GM12878 (cell line): Measurements from ENCODE around the gene ZP4. TPM values are rescaled to one million over a fixed set of nuclear protein-coding genes. Genes with fewer than 3 reads are reported as not detected.

ENCODE experiments used
- ATAC-seq: fragments of 200-7000 bp; cut with Tn5 transposase; 3 replicates; pipeline ENCODE4 v1.9.1; 2020; ENCODE audit warnings: mild to moderate bottlenecking, moderate library complexity
- BruUV-seq: library from RNA; stranded (reverse); fragments of 400-500 nt; replicated peaks from 2 replicates; lab custom pipeline; 2021; lab: Mats Ljungman, UMichigan
- CTCF ChIA-PET: fragments of 300-600 bp; sonication (Branson Sonifier 250); formaldehyde crosslinking; extraction: SDS; loops from one replicate; lab custom pipeline; 2021; ENCODE audit warnings: inconsistent platforms; lab: Yijun Ruan, JAX
- POLR2A ChIA-PET: fragments of 350-600 bp; formaldehyde crosslinking; extraction: SDS; loops from one replicate; lab custom pipeline; 2021; ENCODE audit warnings: inconsistent platforms; lab: Charles Lee
- RAD21 ChIA-PET: fragments of 300-600 bp; sonication (Branson Sonifier 250); formaldehyde crosslinking; loops from one replicate; lab custom pipeline; 2023; ENCODE audit warnings: antibody characterized with exemption; ENCODE audit not compliant: unreplicated experiment; lab: Charles Lee
- SMC1A ChIA-PET: fragments of 300-600 bp; sonication (Branson Sonifier 250); formaldehyde crosslinking; loops from one replicate; lab custom pipeline; 2023; ENCODE audit not compliant: unreplicated experiment, uncharacterized antibody; lab: Charles Lee
- DNase-seq: peaks from one replicate; pipeline ENCODE4 v3.0.0-alpha.2; 2011; ENCODE audit warnings: low read depth, low spot score
- FAIRE-seq: peaks from 3 replicates; lab custom pipeline; 2011; peaks lifted over from hg19 to GRCh38; lab: Jason Lieb, UNC
- H2AFZ ChIP-seq: 2 replicates; pipeline ENCODE4 v1.6.0; 2011; ENCODE audit warnings: low read depth, low read length, control low read depth; ENCODE audit not compliant: control insufficient read depth
- H3K27ac ChIP-seq: 2 replicates; pipeline ENCODE4 v1.5.1; 2011; ENCODE audit warnings: control low read depth; ENCODE audit not compliant: control insufficient read depth, insufficient read depth
- H3K27me3 ChIP-seq, 2 experiments: replicated peaks in 1 of 2; 2 replicates each; pipeline versions ENCODE4 v1.6.0 to v1.6.1; 2011; ENCODE audit warnings: low read length in 1 of 2; ENCODE audit not compliant: control insufficient read depth in 2 of 2, insufficient read depth in 2 of 2
- H3K36me3 ChIP-seq, 2 experiments: 2 replicates each; pipeline ENCODE4 v1.5.1; 2011; ENCODE audit warnings: low read length in 1 of 2; ENCODE audit not compliant: control insufficient read depth in 2 of 2, insufficient read depth in 2 of 2
- H3K4me1 ChIP-seq: 2 replicates; pipeline ENCODE4 v1.6.1; 2011; ENCODE audit warnings: mild to moderate bottlenecking, low read length, moderate library complexity, mixed read lengths; ENCODE audit not compliant: control insufficient read depth, insufficient read depth
- H3K4me2 ChIP-seq: 2 replicates; pipeline ENCODE4 v1.6.0; 2011; ENCODE audit warnings: control low read depth; ENCODE audit not compliant: control insufficient read depth, insufficient read depth
- H3K4me3 ChIP-seq: fragments of 200-600 bp; sonication (generic); 2 replicates; pipeline ENCODE4 v1.5.1; 2016
- H3K79me2 ChIP-seq: 2 replicates; pipeline ENCODE4 v1.6.0; 2011; ENCODE audit warnings: low read length; ENCODE audit not compliant: control insufficient read depth, insufficient read depth
- H3K9ac ChIP-seq: 2 replicates; pipeline ENCODE4 v1.8.0; 2011; ENCODE audit warnings: low read length, control low read depth, mixed read lengths; ENCODE audit not compliant: control insufficient read depth, insufficient read depth
- H3K9me3 ChIP-seq: replicated peaks from 3 replicates; pipeline ENCODE4 v1.5.1; 2011; ENCODE audit warnings: mild to moderate bottlenecking, low read length; ENCODE audit not compliant: control insufficient read depth, insufficient read depth
- H4K20me1 ChIP-seq: 2 replicates; pipeline ENCODE4 v1.6.0; 2011; ENCODE audit not compliant: control insufficient read depth, insufficient read depth
- CREM ChIP-seq: IDR thresholded peaks from 2 replicates; pipeline ENCODE4 v1.6.1; 2014; ENCODE audit warnings: antibody characterized with exemption, low read depth
- EED ChIP-seq: sonication (generic); IDR thresholded peaks from 2 replicates; pipeline ENCODE4 v1.6.1; 2016; ENCODE audit warnings: antibody characterized with exemption, low read depth
- EP300 ChIP-seq, 2 experiments: fragments of 150-350 bp in 1 of 2; IDR thresholded peaks; 2 replicates each; pipeline ENCODE4 v1.6.1; 2011 to 2012; ENCODE audit warnings: low read depth in 2 of 2, low read length in 2 of 2, borderline replicate concordance in 1 of 2, improper control_type of control experiment in 1 of 2, inconsistent platforms in 1 of 2; ENCODE audit not compliant: control insufficient read depth in 1 of 2
- FOS ChIP-seq: IDR thresholded peaks from 3 replicates; pipeline ENCODE4 v1.6.1; 2011; ENCODE audit warnings: borderline replicate concordance; ENCODE audit not compliant: insufficient read length; ENCODE audit errors: extremely low read depth
- IKZF2 ChIP-seq, 2 experiments: fragments of 450-650 bp; IDR thresholded peaks; 2 replicates each; pipeline ENCODE4 v1.6.1; 2017; ENCODE audit warnings: mild to moderate bottlenecking in 2 of 2, moderate library complexity in 2 of 2
- MEF2A ChIP-seq: IDR thresholded peaks from 2 replicates; pipeline ENCODE4 v1.6.1; 2011; ENCODE audit warnings: low read depth, mild to moderate bottlenecking, low read length, moderate library complexity; ENCODE audit not compliant: insufficient read depth
- MLLT1 ChIP-seq: fragments of 450-650 bp; IDR thresholded peaks from 2 replicates; pipeline ENCODE4 v1.6.1; 2016; ENCODE audit warnings: mild to moderate bottlenecking
- NRF1 ChIP-seq: conservative IDR thresholded peaks from 2 replicates; pipeline ENCODE4 v1.6.1; 2011; ENCODE audit warnings: mild to moderate bottlenecking, low read depth, low read length, improper control_type of control experiment
- PAX8 ChIP-seq: fragments of 450-650 bp; IDR thresholded peaks from 2 replicates; pipeline ENCODE4 v1.6.1; 2017; ENCODE audit warnings: mild to moderate bottlenecking, moderate library complexity
- PKNOX1 ChIP-seq: fragments of 450-650 bp; IDR thresholded peaks from 2 replicates; pipeline ENCODE4 v1.6.1; 2016; ENCODE audit warnings: mild to moderate bottlenecking
- RAD21 ChIP-seq: IDR thresholded peaks from 2 replicates; pipeline ENCODE4 v1.6.1; 2011; ENCODE audit warnings: mild to moderate bottlenecking, low read depth, low read length, moderate library complexity; ENCODE audit not compliant: insufficient read depth
- RAD51 ChIP-seq: fragments of 450-650 bp; IDR thresholded peaks from 2 replicates; pipeline ENCODE4 v1.6.1; 2016; ENCODE audit warnings: moderate library complexity, mild to moderate bottlenecking, inconsistent platforms
- SIN3A ChIP-seq: IDR thresholded peaks from 2 replicates; pipeline ENCODE4 v1.6.1; 2012; ENCODE audit warnings: low read depth, low read length, improper control_type of control experiment
- SMAD5 ChIP-seq: IDR thresholded peaks from 2 replicates; pipeline ENCODE4 v1.6.1; 2016; ENCODE audit warnings: antibody characterized with exemption, low read depth
- SUPT20H ChIP-seq: IDR thresholded peaks from 2 replicates; pipeline ENCODE4 v1.6.1; 2011; ENCODE audit warnings: low read depth, mild to moderate bottlenecking, low read length, moderate library complexity, borderline replicate concordance; ENCODE audit not compliant: control insufficient read depth
- ZBED1 ChIP-seq: IDR thresholded peaks from 2 replicates; pipeline ENCODE4 v1.6.1; 2016; ENCODE audit warnings: borderline replicate concordance
- WGBS: methylation state at CpG from one replicate; pipeline ENCODE4 v1.1.6; 2016; ENCODE audit warnings: low lambda C conversion rate; ENCODE audit not compliant: insufficient replicate concordance, insufficient coverage; ENCODE audit errors: missing lambda C conversion rate; 5-methylcytosine and 5-hydroxymethylcytosine counted together
- in situ Hi-C: fragments of 300-500 bp; cut with MboI; formaldehyde crosslinking; loops from 9 replicates; pipeline ENCODE4 v1.14.3; 2018; ENCODE audit warnings: mixed read lengths
- intact Hi-C: fragments of 100-400 bp; cut with micrococcal nuclease; formaldehyde crosslinking; loops from one replicate; pipeline ENCODE4 v1.14.2; 2022; ENCODE audit not compliant: unreplicated experiment
- polyA plus RNA-seq, 11 experiments: library from polyadenylated mRNA; depleted of rRNA in 4 of 11; unstranded in 6 of 11; stranded (reverse) in 5 of 11; fragments of >200 nt; fragmentation: Nextera tagmentation in 4 of 11; fragmentation: Illumina TruSeq in 1 of 11; extraction: Ambion mirVana in 4 of 11; extraction: Trizol in 1 of 11; gene quantifications; 1 replicate in 1 of 11; 2 replicates in 10 of 11; pipeline versions ENCODE4 v1.2.1 to v1.2.3, GENCODE V29; 2011 to 2016; ENCODE audit warnings: inconsistent platforms in 2 of 11, missing spikeins in 2 of 11, low read depth in 1 of 11
- total RNA-seq, 4 experiments: library from RNA; depleted of rRNA in 3 of 4; stranded (reverse); fragments of >200 nt in 3 of 4; fragmentation: Illumina TruSeq in 1 of 4; extraction: Trizol in 1 of 4; gene quantifications; 2 replicates each; pipeline versions ENCODE4 v1.2.1 to v1.2.3, GENCODE V29; 2013 to 2021

The ZP4 gene
- total and polyA plus RNA-seq, 10 of the 15 experiments (the other 5 are each of a cell fraction or from before 2014, with no cell fraction given): 0.23 TPM; not detected in 9

DNA sequence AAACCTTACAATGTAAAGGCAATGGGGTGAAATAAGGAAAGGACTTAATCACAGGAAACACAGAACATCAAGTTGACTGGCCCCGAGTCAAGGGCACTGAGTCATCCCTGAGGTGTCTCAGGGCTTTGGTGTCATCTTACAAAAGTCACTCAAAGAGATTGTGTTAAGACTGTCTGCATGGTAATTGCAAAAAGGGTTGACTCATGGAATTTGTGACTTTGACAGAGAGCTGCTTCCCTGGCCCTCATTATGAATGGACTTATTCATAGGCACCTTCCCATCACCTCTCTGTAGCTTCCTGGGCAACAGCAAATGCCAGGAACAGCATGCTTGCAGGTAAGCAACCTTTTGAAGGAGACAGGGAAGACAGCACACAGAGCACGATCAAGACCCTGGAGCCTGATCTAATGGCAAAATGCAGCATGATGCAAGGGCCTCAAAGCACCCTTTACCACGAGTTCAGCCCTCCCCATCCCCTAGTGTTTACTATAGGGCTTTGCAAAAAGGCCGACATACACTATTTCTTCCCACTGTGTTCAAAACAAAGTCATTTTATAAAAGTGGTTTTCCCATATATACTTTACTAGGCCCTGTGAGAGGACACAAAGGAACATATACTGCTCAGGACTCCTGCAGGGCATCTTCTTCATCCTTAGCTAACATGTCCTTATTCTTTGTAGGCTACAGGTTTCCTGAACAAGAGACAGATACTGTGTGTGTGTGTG, 17.1 kb downstream of the ZP4 start (continued):
- TF ChIP-seq SIN3A (no peak), PKNOX1 (no peak), MLLT1 (no peak), EP300 (IDR thresholded peaks at IDR 0.05; ENCODE audit: borderline replicate concordance in 1 of 2, control insufficient read depth in 1 of 2, low read depth in 2 of 2, low read length in 2 of 2) (no peak)
- TF ChIP-seq, all 136 proteins: peak for 0

DNA sequence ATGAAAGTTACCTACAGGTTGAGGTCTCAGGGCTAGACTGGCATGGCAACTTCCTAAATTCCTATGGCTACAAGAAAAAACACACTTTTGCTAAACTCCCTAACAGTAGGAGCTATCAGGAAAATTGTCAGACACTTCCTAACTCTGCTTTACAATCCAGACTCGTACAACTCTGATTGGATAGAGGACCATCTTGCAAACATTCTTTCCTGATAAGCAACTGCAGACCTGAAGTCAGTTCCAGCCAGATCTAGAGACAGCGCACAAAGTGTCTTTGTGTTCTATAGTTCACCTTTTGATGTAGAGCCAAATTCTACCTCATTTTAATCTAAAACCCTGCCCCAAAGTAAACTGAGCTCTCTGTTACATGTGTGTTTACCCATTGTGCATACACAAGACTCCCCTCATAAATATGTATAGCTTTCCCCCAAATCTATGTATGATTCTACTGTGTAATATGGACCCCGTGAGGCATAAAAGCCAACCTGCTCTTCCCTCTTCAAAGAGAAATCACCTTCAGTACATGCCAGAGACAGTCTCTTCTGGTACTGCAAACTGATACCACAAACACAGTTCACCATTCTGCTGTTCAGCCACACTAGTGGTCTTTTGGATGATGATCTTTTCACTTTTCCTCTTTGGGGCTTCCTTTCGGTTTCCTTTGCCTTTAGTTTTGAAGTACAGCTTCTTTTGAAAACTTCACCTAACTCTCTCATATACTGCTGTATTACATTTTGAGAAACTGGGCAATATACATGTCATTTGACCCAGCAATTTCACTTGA, 21.7 kb downstream of the ZP4 start:
- H3K79me2 ChIP-seq: no peaks in the 10 kb centered on the region
- no peaks in the 10 kb centered on the region for H3K4me1 ChIP-seq
- no peak overlapping the region for H3K9ac ChIP-seq
- ChIA-PET SMC1A (no interaction called here), RAD21 (interaction anchor here (0.6 kb wide), 1 partner anchor 611 kb away, joined by 3 read pairs; no protein-coding TSS in a partner anchor), POLR2A (no interaction called here), CTCF (interaction anchor here (1.5 kb wide), 1 partner anchor 62 kb away, joined by 5 read pairs; no protein-coding TSS in a partner anchor)
- no peaks in the 10 kb centered on the region for H3K36me3 ChIP-seq
- ATAC-seq (no peak; the same call in 2 of the 3 replicates), DNase-seq (no peak), FAIRE-seq (no peak)
- no peaks in the 10 kb centered on the region for H3K9me3 ChIP-seq
- no peaks in the 10 kb centered on the region for H3K27me3 ChIP-seq
- 36% methylated on average over 4 of the region's 4 CpGs for WGBS
- no peaks in the 10 kb centered on the region for H4K20me1 ChIP-seq
- H3K4me3 ChIP-seq: no peak overlapping the region
- no peak overlapping the region for H3K4me2 ChIP-seq
- in situ Hi-C loops: no loop called here
- intact Hi-C loops: no loop called here
- H3K27ac ChIP-seq: no peak overlapping the region
- H2AFZ ChIP-seq: no peak overlapping the region
- BruUV-seq: no TSS peak
- TF ChIP-seq SUPT20H (no peak), MEF2A (no peak), SMAD5 (no peak), IKZF2 (IDR thresholded peaks at IDR 0.05) (no peak), FOS (no peak), NRF1 (no peak), EED (no peak), RAD21 (no peak), PAX8 (no peak), RAD51 (no peak), ZBED1 (no peak), CREM (no peak)
